ENCODE measurements around the gene TBC1D14. TPM values are rescaled to one million over a fixed set of nuclear protein-coding genes. Genes with fewer than 3 reads are reported as not detected.

The TBC1D14 gene
- total RNA-seq, 6 experiments from 2014 or later, result 14.1 to 34.8 (median 30.6) TPM

DNA sequence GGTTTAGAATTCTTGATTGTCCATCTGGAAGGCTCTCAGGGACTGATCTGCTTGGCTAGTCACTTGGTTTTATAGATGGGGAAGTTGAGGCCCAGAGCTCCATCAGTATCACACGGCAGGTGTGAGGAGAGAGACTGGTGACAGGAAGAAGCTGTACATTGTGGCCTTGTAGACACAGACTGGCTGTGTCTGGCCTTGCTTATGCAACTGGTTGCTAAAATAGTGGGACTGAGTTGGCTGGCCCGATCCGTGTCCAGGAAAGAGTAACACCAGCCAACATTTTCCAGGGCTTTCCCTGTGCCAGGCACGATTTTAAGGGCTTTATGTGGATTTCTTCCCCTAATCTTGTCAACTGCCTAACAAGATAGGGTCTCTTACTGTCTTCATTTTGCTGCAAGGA lies 2.8 kb downstream of the TBC1D14 start:
- WGBS (ENCODE audit: insufficient coverage, low coverage, low lambda C conversion rate, missing lambda C conversion rate), result 23% methylated on average over 2 of the region's 4 CpGs
- peak; percentile 9 to 25 (median 14) for ATAC-seq

DNA sequence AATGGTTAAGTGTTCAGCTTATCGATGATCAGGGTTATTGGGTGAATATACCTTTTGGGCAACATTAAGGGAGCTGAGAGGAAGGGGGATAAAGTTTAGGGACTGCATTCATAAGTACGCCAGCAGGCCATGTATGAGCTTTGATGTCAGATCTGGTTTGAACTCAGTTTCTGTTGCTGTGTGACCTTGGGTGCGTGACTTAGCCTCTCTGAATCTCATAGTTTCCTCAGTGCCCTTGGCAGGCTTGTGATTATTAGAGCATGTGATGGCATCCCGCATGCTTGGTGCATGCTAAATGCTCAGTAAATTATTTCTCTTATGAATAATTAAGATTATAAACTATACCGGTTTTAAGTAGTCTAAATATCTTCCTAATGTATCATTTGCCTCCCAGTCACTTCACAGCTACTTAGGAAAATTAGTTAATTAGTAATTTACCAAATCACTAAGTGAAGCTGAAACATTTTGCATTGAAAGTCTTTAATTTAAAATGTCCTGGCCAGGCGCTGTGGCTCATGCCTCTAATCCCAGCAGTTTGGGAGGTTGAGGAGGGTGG lies 3.8 kb downstream of the TBC1D14 start:
- Histone ChIP-seq H3K27ac (no peak overlapping the region), H3K4me3 (no peak overlapping the region), H3K27me3 (no peaks in the 10 kb centered on the region), H3K9me3 (no peaks in the 10 kb centered on the region), H3K4me1 (peaks cover 0 to 48% (median 26%) of the 10 kb centered on the region in 4 donors), H3K36me3 (no peaks in the 10 kb centered on the region)
- ATAC-seq (no peak), DNase-seq (no peak)
- 93% methylated on average over 6 of the region's 6 CpGs for WGBS (ENCODE audit: insufficient coverage, low coverage, low lambda C conversion rate, missing lambda C conversion rate)
- intact Hi-C loops (cut with DNase I), result no loop called here
- no peak for TF ChIP-seq POLR2A (IDR thresholded peaks at IDR 0.05)
- TF ChIP-seq, protein P1, sequence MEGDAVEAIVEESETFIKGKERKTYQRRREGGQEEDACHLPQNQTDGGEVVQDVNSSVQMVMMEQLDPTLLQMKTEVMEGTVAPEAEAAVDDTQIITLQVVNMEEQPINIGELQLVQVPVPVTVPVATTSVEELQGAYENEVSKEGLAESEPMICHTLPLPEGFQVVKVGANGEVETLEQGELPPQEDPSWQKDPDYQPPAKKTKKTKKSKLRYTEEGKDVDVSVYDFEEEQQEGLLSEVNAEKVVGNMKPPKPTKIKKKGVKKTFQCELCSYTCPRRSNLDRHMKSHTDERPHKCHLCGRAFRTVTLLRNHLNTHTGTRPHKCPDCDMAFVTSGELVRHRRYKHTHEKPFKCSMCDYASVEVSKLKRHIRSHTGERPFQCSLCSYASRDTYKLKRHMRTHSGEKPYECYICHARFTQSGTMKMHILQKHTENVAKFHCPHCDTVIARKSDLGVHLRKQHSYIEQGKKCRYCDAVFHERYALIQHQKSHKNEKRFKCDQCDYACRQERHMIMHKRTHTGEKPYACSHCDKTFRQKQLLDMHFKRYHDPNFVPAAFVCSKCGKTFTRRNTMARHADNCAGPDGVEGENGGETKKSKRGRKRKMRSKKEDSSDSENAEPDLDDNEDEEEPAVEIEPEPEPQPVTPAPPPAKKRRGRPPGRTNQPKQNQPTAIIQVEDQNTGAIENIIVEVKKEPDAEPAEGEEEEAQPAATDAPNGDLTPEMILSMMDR (IDR thresholded peaks at IDR 0.05), result no peak

More for the DNA sequence above, 2.8 kb downstream of the TBC1D14 start:
- intact Hi-C loops (cut with DNase I), result no loop called here
- peak in 1 of 3 donors; percentile 75 for DNase-seq
- no peaks in the 10 kb centered on the region for H3K27me3 ChIP-seq
- no peak overlapping the region for H3K4me3 ChIP-seq
- H3K4me1 ChIP-seq, result peaks cover 0 to 46% (median 22%) of the 10 kb centered on the region in 4 donors
- no peaks in the 10 kb centered on the region for H3K36me3 ChIP-seq
- H3K9me3 ChIP-seq, result no peaks in the 10 kb centered on the region
- TF ChIP-seq POLR2A (IDR thresholded peaks at IDR 0.05), result peak; percentile 21
- TF ChIP-seq, protein P1 (IDR thresholded peaks at IDR 0.05), result no peak
- peak overlapping the region in 1 of 3 donors; percentile 33 for H3K27ac ChIP-seq

DNA sequence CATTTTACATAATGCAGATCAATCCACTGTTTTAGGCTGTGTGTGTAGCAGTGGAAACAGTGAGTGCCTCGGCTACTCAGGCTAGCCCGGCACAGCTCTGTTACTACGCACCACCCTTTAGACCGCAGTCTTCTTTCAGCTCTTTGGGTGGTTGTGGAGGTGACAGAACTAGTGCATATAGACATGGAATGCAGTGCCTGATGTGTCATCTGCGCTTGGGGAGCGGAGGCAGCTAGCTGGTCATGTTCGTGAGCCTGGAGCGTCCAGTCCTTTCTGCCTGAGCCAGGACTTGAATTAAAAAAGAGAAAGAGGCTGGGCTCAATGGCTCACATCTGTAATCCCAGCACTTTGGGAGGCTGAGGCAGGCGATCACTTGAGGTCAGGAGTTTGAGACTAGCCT lies 4.8 kb downstream of the TBC1D14 start:
- no peak for DNase-seq
- Histone ChIP-seq H3K36me3 (no peaks in the 10 kb centered on the region), H3K27me3 (no peaks in the 10 kb centered on the region), H3K4me3 (no peak overlapping the region), H3K27ac (no peak overlapping the region), H3K4me1 (peaks cover 0 to 54% (median 27%) of the 10 kb centered on the region in 4 donors), H3K9me3 (no peaks in the 10 kb centered on the region)
- TF ChIP-seq, protein P1 (IDR thresholded peaks at IDR 0.05), result no peak
- TF ChIP-seq POLR2A (IDR thresholded peaks at IDR 0.05), result no peak
- intact Hi-C loops (cut with DNase I), result no loop called here
- no peak for ATAC-seq
- 88% methylated on average over 7 of the region's 9 CpGs for WGBS (ENCODE audit: insufficient coverage, low coverage, low lambda C conversion rate, missing lambda C conversion rate)

DNA sequence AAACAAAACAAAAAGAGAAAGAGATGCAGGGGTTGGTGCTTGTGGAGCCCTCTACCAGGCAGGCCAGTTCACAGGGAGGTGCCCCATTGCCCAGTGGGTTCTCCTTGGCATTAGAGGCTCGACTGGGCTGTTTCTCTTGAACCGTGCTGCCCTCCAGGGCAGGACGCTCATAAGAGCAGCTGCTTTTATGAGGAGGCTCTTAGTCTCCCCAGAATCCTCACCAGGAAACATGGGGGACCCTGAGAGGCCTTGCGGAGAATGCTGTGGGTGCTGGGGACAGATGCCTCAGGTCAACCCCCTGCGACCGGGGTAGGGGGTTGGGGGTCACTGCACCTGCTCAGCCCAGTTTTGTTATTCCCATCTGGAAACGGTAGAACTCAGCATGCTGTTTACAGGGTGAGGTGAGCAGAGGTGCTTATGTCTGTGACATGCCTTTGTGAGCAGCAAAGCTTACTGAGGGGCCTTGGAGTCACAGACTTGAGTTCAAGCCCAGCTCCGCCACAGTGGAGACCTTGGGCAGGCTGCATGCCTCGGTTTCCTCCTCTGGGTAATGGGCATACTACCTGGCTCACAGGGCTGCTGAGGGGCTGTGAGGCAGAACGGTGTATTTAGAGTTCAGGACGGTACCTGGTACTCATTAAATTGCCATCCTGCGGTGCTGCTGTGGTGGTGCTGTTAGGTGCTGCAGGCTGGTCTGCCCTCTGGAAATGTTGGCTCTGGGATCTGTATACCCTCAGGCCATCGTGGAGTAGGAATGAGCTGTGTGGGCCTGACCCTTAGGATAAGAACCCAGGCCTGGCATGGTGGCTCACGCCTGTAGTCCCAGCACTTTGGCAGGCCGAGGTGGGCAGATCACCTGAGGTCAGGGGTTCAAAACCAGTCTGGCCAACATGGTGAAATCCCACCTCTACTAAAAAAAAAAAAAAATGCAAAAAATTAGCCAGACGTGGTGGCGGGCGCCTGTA lies 5.7 kb downstream of the TBC1D14 start:
- Histone ChIP-seq H3K9me3 (no peaks in the 10 kb centered on the region), H3K36me3 (no peaks in the 10 kb centered on the region), H3K27me3 (no peaks in the 10 kb centered on the region), H3K27ac (no peak overlapping the region), H3K4me3 (no peak overlapping the region), H3K4me1 (peaks cover 0 to 61% (median 27%) of the 10 kb centered on the region in 4 donors)
- no peak for ATAC-seq
- peak in 1 of 3 donors; percentile 42 for DNase-seq
- intact Hi-C loops (cut with DNase I), result no loop called here
- TF ChIP-seq, protein P1 (IDR thresholded peaks at IDR 0.05), result no peak
- no peak for TF ChIP-seq POLR2A (IDR thresholded peaks at IDR 0.05)
- 91% methylated on average over 4 of the region's 18 CpGs for WGBS (ENCODE audit: insufficient coverage, low coverage, low lambda C conversion rate, missing lambda C conversion rate)

Data from right lobe of liver (tissue), 6 donors.